Measurements from ENCODE around the gene COL15A1.

COL15A1 gene

DNA sequence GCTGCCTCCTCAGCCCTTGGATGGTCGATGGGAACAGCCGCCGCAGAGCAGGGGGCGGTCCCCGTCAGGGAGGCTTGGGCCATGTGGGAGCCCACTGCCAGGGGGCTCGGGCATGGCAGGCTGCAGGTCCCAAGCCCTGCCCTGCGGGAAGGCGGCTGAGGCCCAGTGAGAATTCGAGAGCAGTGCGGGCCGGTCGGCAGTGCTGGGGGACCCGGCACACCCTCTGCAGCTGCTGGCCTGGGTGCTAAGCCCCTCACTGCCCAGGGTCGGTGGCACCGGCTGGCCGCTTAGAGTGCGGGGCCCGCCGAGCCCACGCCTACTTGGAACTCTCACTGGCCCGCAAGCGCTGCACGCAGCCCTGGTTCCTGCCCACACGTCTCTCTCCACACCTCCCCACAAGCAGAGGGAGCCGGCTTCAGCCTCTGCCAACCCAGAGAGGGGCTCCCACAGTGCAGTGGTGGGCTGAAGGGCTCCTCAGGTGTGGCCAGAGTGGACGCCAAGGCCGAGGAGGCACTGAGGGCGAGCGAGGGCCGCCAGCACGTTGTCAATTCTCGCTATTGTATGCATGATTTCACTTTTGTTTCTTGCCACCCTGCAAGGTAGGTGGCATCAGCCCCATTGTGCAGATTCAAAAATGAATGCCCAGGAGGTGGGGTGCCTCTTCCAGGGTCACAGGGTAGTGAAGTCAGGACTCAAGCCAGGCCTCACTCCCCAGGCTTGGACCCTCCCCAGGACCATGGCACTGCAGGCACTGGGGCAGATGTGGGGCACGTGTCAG is 48.6 kb downstream of the COL15A1 start:
- DNase-seq (ENCODE audit: extremely low read depth in 1 of 2, low read depth in 1 of 2): no peak

DNA sequence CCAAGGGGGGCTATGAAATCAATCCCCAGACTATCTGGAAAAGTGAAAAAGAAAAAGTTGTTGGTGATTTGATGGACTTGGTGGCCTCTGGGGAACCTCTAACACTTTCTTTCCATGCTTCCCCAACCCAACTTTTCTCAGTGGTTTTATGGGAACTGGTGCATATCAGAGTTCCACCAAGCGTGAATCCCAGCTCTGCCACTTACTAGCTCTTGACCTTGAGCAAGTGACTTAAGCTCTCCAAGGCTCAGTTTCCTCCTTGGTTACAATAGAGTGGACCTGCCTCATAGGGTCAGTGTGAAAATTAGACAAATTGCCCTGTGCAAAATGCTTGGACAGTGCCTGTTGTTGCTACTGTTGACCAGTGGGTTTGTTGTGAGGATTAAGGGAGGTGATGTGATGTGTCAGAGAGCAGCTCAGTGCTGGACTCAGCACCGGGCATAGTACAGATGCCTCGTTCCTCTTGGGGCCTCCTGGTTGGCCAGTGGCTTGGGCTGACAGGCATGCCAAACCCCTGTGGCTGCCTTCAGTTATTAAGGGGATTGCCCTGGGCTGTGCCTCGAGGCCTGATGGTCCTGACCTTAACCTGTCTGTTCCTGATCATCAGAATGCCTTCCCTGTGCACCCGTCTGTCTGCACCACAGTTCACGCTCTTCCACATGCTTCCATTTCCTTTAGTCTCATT is 49.3 kb downstream of the COL15A1 start:
- no peak for DNase-seq (ENCODE audit: extremely low read depth in 1 of 2, low read depth in 1 of 2)

DNA sequence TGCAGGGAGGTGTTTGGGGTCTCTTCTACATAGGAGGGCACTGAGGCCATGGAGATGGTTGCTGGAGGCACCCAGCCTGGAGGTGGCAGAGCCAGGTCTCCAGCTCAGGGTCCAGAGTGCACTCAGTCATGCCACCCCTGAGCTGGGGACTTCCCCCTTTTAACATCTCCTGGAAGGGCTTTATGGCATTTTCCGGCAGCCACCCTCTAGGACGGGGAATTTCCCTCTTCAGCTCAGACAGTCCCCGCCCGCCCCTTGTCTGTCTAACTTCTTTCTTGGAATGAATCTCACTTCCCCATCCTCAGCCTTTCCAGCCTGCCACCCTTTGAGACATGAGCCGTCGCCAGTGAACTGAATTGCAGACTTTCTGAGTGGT is 49.9 kb downstream of the COL15A1 start:
- peak in 1 of 2 donors; percentile 9 for DNase-seq (ENCODE audit: extremely low read depth in 1 of 2, low read depth in 1 of 2)

DNA sequence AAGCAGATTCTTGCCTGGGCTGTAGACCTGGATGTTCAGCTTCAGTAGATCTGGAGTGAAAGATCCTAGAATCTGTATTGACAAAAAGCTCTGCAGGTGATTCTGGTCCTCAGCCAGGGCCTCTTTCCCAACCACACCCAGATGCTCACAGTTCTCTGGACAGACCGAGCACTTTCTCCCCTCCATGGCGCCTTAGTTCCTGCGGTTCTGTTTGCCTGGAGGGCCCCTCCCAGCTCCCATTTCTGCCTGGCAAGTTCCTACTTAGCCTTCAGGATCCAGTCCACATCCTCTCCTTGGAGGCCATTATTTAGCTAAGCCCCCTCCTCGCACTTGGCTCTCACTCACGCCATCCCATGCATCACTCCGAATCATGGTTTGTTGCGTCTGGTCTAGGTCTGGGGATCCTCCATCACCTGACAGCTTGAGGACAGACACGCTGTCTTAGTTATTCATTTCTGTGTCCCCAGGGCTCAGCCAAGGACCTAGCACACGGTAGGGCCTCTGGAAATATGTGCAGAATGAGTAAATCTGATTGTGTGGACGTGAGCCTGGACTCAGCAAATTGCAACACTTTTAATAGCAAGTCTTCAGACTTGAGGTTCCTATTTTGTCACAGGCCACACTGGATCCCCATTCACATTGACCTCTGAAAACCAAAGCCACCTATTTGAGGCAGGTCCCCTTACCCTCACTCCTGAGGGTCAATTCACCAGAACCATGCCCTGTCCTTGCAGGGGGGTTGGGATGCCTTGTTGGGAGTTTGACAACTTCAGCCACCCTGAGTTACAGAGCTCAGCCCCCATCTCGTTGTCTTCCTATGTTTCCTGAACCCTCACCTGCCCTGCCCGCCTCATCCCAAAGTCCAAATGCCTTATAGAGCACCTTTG is 50.7 kb downstream of the COL15A1 start:
- no peak for DNase-seq (ENCODE audit: extremely low read depth in 1 of 2, low read depth in 1 of 2)

DNA sequence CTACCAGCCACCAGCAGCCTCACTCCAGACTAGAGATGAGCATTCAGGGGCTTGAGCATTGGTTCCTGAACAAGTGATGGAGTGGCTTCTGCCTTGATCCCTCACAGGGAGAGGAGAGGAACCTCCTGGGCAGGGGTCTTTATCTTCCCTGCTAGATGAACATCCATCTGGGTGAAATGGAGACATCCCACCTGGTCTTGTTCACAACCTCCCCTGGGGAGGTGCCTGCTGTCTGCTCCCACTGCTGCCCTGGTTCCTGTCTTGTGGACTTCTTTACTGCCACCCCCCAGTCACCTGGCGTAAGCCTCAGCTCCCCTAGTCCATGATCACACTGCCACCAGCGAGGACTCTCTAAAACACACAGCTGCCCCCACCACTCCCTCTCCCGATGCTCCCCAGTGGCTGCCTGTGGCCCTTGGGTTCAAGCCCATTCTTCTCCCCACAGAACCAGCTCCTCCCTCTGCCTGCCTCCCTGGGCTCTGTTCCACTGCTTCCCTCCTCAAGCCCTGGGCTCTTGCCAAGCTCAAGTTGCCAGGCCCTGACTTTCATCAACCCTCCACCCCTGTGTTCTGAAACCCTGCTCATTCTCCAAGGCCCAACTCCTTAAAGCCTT is 51.5 kb downstream of the COL15A1 start:
- DNase-seq (ENCODE audit: extremely low read depth in 1 of 2, low read depth in 1 of 2): no peak

DNA sequence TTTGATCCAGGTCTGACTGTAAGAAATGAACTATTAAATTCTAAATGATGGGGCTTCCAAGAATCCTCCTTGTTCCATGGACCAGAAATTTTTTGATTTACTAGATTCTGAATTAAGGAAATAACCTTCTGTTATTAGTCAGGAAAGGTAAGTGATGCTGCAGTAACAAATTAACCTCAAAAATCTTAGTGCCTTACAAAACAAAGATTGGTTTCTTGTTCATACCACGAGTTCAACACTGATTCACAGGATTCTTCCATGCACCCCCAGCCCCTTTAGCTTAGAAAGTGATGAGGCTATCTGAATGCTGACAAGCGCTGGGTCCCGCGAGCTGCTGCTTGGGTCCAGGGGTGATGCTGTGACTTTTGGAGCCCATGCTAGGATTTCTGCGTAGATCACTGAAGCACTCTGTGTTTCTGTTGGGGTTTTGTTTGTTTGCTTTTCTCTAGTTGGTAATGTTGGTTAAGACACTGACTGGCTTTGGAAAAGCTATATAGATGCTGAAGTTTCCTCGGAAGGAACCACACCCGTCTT is 52.3 kb downstream of the COL15A1 start:
- no peak for DNase-seq (ENCODE audit: extremely low read depth in 1 of 2, low read depth in 1 of 2)

DNA sequence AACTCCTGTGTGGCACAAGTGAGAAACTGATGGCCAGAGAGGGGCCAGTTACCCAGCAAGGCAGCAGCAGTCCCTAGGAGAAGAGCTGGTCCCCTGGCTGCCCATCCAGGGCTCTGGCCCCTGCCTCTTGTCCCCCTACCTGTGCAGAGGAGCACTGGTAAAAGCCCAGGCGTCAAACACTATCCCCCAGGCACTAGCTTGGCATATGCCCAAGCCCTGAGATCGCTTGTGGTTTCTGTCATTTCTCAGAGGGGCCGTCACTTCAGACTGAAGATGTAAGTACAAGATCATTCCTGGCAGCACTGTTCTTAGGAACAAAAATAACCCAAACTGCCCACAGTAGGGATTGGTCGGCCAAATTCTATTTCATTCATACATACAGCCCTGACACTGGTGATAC is 53.9 kb downstream of the COL15A1 start:
- no peak for DNase-seq (ENCODE audit: extremely low read depth in 1 of 2, low read depth in 1 of 2)

DNA sequence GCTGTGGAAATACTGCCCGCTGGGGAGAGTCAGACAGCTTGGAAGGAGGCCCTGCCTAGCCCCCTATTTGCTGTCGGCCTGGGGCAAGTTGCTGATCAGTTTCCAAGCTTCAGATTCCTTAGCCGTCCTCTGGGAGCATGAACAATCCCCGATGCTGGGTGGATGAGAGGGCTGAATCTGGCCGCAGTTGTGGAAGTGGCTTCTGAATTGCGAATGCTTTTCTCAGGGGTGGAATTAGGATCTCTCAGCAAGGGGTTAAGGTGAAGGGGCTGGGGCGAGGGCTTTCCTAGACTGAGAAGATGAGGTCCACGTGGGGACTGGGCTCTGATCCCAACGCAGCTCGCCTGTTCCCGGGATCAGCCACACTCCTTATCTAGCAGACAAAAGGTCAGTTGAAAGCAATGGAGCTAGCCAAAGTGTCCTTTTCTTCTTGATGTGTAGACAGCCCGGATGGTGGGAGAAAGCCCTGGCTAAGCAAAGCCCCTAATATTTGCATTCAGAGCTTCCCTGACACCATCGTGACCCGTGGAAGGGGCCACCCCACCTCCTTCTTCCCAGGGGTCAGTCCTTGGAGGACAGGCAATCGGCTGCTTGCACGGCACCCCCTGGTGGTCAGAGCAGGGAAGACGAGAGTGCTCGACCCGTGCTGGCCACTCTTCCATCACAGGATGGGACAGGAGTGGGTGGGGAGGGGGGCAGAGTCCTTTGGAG is 54.9 kb downstream of the COL15A1 start:
- peak in 1 of 2 donors; percentile 38 for DNase-seq (ENCODE audit: extremely low read depth in 1 of 2, low read depth in 1 of 2)

DNA sequence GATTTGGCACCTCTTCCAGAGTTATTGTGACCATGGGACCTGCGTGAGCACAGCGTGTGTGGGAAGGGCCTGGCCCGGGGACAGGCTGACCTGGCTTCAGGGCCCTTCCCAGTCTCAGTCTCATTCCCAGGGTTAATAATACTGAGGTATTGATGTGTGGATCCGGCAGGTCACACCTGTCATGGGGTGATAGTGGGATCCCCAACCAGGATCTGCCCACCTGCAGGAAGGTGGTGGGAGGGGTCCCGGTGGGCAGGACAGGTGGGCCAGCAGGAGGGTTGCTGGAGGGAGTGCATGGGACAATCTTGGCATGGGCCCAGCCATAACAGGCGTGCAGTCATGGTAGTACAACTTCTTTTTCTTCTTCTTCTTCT is 55.4 kb downstream of the COL15A1 start:
- DNase-seq (ENCODE audit: extremely low read depth in 1 of 2, low read depth in 1 of 2): no peak

DNA sequence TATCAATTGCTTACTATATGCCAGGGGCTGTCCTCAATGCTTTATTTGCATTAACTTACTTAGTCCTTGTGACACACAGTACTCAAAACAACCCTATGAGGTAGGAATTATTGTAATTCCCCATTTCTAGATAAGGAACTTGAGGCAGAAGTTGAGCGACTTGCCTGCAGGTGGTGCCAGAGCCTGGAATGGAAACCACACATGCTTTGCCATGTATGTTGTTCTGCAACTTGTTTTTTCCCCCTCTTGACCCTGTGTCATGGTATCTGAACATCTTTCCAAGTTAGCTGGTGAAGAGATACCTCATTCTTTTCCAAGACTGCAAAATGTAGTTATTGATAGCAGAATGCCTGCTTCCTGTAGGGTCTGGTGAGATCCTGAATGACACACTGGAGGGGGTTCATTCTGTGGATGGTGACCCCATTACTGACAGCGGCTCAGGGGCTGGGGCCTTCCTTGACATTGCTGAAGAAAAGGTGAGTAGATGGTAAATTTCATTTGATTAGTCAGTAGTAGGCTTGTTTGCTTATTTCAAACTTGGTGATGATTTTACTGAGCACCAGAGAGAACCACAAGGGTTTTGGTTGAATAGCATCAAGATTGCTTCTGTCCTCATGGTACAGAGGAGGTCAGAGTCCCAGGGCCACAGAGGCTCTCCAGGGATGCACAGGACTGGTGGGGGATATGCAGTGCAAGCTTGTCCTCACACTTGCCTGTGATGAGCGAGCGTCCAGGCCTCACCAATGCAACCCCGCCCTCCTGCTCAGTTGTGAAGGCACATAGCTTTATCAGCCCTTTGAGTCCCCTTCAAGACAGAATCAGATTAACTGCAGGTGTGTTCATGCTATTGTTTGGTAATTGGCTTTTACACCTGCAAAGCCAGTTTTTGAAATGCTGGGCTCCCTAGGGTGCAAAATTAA is 57.0 kb downstream of the COL15A1 start:
- DNase-seq (ENCODE audit: extremely low read depth in 1 of 2, low read depth in 1 of 2): peak in 1 of 2 donors; percentile 20

DNA sequence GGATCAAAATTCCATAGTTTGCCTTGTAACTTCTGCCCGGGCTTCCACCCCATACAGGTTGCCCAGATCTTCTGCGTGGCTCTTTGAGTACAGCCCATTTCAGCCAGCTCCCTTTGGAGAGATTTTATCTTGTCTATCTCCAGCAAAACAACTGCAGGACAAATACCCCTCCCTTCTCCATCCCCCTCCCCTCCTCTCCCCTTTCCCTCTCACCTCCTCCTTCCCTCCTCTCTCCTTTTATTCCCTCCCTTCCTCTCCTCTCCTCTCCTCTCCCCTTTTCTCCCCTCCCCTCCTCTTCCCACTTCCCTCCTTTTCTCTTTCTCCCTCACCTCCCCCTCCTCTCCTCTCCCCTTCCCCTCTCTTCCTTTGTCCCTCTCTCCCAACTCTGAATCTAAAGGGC is 58.2 kb downstream of the COL15A1 start:
- DNase-seq (ENCODE audit: extremely low read depth in 1 of 2, low read depth in 1 of 2): no peak

DNA sequence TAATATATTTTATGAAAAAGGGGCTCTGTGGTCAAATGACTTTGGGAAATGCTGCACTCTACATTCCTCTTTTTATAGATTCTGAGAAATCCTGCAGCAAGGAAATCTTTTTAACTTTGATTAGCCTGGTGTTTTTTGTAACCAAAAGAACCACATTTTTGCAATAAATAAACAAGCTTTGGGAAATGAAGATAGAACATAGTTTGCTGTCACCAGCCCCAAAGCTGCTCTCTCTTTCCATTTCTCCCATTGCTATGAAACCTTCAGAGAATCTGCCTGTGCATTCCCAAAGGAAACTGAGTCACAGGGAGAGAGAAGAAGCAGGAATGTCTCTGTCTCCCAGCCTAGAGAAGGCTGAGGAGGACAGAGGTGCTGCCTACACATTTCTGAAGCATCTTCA is 59.0 kb downstream of the COL15A1 start:
- DNase-seq (ENCODE audit: extremely low read depth in 1 of 2, low read depth in 1 of 2): no peak

DNA sequence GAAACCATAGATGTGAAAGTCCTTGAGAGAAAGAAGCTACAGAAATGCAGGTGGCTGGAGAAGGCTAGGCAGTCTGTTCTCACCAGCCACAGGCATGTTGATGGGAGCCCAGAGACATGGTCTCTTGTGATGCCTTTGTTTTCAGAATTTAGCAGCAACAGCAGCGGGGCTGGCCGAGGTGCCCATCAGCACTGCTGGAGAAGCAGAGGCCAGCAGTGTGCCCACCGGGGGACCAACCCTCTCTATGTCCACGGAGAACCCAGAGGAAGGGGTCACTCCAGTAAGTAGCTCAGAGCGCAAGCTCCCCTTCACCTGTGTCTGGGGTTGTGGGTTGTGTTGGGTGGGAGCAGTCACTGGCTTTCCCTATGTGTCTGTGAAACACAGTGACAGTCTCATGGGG is 59.6 kb downstream of the COL15A1 start:
- no peak for DNase-seq (ENCODE audit: extremely low read depth in 1 of 2, low read depth in 1 of 2)

DNA sequence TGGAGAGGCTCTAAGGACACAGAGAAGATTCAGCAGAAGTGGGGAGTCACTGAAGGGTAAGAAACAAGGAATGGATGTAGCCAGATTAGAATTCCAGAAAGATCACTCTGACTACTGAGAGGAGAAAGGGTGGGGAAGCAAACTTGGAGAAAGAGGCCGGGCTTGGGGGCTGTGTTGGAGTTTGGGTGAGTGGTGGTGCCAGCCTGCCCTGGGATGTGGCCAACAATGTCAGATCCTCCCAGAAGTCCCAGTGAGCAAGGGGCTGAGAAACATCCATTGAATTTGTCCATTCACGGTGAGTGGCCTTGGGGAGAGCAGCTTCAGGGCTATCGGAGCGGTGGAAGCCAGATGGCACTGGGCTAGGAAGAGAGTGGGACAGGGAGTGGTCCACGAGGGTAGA is 60.4 kb downstream of the COL15A1 start:
- DNase-seq (ENCODE audit: extremely low read depth in 1 of 2, low read depth in 1 of 2): no peak

DNA sequence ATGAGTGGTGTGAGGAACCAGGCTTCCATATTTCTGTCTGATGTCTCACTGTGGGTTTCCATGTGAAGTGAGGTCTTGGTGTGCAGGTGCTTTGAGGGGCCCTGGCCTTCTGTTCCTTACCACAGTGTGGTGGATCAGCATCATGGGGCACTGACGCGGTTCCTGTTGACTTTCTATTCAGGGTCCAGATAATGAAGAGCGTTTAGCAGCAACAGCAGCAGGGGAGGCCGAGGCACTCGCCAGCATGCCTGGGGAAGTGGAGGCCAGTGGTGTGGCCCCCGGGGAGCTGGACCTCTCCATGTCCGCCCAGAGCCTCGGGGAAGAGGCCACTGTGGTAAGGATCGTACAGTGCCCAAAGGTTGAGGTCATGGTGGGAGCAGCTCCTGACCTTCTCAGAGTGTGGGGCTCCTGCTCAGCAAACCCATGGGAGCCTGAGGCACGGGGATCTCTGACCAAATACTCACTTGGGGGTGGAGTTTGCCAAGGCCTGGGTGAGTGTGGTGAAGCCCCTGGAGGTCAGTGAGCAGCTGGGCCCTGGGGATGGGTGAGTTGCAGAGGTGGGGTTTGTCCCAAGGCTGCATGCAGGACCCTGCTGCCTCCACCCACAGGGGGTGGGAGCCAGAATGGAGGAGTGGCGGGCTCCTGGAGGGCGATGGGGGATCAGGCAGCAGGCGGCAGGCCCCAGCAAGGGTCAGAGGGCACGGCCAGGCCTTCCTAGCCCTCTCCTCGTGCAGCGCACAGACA is 61.2 kb downstream of the COL15A1 start:
- DNase-seq (ENCODE audit: extremely low read depth in 1 of 2, low read depth in 1 of 2): no peak

DNA sequence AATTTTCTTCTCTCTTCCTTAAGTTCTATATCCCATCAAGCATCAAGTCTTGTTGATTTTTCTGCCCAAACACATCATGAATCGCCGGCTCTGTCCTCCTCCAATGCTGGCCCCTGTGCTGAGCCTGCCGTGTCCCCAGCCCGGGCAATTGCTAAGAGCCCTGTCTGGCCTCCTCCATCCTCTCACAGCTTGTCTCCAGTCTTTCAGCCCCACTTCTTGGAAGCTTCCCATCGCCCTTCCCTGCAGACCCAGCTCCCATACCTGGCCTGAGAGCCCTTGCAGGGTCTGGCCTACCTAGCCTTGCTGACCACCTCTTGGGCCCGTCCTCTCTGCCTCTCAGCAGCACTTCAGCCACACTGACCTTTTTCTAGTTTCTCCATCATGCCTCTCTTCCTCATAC is 61.9 kb downstream of the COL15A1 start:
- DNase-seq (ENCODE audit: extremely low read depth in 1 of 2, low read depth in 1 of 2): no peak

DNA sequence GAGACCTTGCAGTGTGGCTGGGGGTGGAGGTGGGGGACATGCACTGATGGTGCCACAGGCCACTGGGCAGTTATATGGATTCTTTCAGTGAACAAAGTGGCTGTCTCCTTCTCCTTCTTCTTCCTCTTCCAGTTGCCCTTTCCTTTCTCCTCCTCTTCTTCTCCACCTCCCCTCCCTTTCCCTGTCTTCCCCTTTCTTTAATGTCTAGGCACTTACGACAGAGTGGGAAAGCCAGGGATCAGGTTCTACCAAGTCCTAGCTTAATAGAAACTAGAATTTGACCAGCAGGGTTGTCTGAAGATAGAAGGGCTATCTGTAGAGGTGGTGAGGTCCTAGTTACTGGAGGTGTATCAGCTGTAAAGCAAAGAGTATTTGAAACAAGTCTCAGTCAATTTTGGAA is 62.8 kb downstream of the COL15A1 start:
- no peak for DNase-seq (ENCODE audit: extremely low read depth in 1 of 2, low read depth in 1 of 2)

DNA sequence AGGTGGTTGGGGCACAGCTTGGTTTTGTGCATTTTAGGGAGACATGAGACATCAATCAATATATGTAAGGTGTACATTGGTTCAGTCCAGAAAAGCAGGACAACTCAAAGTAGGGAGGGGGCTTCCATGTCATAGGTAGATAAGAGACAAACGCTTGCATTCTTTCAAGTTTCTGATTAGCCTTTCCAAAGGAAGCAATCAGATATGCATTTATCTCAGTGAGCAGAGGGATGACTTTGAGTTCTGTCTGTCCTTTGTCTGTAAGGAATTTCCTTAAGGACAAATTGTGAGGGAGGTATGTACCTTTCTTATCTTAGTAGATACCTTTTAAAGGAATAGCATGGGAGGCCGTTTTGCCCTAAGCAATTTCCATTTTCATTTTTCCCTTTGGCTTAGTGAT is 63.3 kb downstream of the COL15A1 start:
- DNase-seq (ENCODE audit: extremely low read depth in 1 of 2, low read depth in 1 of 2): no peak

DNA sequence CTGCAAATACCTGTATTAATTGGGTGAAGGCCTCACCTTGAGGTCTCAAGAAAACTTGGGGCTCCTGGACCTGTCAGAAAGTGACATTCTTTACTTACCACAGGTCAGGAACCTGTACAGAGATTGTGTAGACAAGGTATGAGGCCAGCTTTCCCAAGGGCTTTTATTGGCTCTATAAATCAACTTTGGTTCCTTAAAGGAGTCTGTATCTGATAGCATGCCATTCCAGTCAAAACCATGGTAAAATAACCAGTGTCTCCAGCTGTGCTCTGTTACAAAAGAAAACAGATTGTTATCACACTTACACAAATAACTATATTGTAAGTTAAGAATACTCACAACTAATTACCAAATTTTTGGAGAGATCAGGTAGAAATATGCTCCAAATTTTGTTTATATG is 64.5 kb downstream of the COL15A1 start:
- DNase-seq (ENCODE audit: extremely low read depth in 1 of 2, low read depth in 1 of 2): no peak

All from stimulated activated CD8-positive, alpha-beta memory T cell treated with anti-CD3 and anti-CD28 coated beads, Interleukin-7, amount 100 ng/mL, for 48 hours (primary cell).